ENCODE measurements around the gene CCDC12.
"Not testable (repeated sequence)": the region's sequence is repeated elsewhere in the genome, so short reads cannot be mapped to it uniquely, and the experiment has no call there.

CCDC12 gene

DNA sequence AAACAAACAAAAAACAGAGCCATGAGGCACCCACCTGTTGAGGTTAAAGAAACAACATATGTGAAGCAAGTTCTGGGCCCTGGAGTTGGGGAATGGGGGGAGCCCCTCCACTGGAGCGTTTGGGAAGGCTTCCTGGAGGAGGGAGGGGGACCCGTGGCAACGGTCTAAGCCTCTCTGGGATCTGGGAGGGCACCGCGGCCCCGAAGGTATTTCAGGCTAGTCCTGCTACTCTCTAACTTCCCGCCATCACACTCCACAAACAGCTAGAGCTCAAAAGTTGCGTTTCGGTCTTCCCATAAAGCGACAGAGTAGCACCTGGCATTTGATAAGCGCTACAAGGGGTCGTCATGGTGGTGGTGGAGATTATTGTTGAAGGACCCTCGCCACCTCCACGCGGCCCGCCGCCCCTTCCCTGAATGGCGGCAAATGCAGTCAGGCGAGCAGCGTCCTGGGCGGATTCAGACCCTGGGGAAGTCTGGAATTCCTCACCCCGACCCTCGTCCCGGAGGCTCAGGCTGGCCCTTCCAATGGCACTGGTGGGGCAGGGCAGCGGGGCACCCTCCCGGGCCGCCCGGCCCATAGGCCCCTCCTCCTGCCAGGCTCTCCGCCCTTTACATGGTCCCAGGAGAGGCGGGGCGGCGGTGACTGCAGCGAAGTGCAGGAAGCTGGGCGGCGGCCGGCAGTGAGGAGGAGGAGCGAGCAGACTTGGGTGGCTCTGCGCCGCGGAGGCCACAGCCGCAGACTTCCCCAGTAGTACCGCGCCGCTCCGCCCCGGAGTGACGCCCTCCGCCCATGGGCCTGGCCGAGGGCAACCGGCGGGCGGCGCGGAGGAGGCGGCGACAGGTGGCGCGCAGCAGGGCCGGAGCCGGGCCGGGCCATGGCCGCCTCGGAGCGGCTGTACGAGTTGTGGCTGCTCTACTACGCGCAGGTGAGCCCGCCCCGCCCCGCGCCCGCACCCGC, 2.7 kb upstream of the CCDC12 start, which contains the start of gene NBEAL2:
Gene NBEAL2, plus strand, starts transcription at position 682 of the 960 bp plus-strand sequence. Its CDS starts 196 bp downstream, at position 878.
- DNase-seq (ENCODE audit: low spot score) = peak; percentile 97

DNA sequence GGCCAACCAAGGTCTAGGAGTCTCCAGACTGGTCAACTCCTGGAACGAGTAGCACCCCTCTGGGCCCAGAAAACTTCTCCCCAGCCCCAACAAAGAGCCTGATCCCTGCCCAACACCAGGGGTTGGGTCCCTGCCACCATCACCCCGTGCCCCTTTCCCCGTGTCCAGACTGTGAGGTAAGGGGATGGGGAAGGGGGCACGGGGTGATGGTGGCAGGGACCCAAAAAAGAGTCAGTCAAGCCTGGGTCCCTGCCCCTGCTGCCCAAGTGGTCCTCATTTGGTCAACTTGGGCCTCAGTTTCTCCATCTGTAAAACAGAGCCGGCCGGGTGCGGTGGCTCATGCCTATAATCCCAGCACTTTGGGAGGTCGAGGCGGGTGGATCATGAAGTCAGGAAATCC, 1.8 kb upstream of the CCDC12 start:
- no peak for DNase-seq (ENCODE audit: low spot score)

DNA sequence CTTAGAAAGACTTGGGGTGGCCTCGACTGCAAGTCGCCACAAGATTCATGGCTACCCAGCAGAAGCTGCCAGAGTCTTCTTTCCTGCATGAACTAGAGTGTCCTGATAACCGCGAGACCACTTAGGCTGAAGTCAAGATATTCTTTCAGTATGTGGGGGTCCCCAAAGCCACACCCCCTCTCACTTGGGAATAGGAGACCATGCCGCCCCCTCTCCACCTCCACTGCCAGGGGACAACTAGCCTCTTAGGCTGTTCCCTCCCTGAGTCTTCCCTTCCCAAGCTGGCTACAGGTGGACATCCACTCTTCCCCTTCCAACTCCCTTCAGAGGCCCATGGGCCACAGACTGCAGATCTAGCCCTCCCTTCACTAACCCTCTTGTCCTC, 1.3 kb upstream of the CCDC12 start:
- DNase-seq (ENCODE audit: low spot score) = no peak

DNA sequence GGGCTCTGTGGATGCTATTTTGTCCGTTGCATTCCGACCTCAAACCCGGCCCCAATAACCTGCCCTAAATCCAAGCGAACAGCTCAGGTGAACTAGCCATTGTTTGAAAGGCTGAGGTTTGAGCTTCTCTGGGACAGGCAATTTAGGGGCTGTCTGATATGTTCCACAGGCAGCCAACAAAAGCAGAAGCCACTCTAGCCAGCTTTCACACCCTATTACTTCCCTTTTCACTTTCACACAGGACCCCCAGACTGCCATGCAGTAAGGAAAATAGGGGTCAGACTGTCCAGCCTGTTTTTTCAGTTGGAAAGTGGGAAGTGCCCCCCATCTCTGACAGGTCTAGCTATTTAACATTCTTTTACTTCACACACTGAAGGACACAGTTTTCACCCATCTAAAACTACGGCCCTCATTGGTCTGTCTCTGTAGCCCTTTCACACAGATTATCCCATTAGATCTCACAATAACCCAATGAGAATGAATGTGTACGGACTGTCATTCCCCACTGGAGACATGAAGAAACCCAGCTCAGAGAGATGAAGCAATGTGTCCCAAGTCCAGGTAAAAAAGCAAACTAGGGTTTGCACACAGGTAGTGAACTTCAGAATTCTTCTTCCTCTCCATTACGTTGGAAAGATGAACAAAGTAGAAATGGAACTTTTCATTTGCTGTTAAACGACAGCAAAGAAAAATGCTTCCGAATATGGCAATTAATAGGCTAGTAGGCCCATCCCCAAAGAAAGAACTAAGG, 1.9 kb downstream of the CCDC12 start:
- no peak for DNase-seq (ENCODE audit: low spot score)

DNA sequence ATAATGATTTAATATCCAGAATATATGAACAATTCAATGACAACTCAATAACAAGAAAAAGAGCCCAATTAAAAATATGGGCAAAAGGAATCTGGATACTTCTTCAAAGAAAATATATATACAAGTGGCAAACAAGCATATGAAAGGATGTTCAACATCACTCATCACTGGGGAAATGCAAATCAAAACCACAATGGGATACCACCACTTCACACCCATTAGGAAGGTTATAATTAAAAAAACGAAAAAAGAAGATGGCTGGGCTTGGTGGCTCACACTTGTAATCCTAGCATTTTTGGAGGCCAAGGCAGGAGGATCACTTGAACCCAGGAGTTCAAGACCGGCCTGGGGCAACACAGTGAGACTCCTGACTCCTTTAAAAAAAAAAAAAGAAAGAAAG, 4.1 kb downstream of the CCDC12 start:
- DNase-seq (ENCODE audit: low spot score) = no peak

DNA sequence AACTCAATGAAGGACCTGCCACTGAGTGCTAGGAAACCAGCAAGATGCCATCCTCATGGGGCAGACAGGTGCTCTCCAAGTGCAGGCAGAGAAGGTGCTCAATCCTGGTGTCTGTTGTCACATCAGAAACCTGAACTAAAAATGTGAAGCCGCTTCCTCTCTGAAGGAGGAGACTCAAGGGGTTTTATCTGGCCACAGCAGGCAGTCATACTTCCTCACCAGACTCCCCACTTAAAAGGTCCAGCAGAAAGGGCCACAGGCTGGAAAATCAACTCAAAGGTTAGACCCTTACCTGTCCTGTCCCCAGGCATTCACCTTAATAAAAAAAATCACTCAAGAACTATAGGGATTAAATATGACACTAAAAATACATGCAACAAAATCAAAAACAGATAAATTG, 4.8 kb downstream of the CCDC12 start:
- no peak for DNase-seq (ENCODE audit: low spot score)

DNA sequence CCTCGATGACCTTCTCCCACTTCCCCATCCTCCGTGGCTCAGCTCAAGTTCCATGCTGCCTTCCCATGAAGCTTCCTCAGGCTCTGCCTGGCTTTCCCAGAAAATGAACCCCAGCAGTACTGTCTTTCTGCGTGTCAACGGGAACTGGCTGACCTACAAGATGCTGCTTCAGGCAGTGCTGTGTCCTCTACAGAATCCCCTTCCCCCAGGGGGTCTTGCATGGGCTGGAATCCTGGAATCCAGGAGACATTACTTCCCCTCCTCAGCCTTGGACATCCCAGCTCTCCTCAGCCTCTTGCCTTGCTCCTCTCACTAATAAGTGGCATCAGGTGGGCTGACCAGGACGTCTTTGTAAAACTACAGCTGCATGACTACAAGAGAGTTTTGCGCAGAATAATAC, 5.4 kb downstream of the CCDC12 start:
- no peak for DNase-seq (ENCODE audit: low spot score)

DNA sequence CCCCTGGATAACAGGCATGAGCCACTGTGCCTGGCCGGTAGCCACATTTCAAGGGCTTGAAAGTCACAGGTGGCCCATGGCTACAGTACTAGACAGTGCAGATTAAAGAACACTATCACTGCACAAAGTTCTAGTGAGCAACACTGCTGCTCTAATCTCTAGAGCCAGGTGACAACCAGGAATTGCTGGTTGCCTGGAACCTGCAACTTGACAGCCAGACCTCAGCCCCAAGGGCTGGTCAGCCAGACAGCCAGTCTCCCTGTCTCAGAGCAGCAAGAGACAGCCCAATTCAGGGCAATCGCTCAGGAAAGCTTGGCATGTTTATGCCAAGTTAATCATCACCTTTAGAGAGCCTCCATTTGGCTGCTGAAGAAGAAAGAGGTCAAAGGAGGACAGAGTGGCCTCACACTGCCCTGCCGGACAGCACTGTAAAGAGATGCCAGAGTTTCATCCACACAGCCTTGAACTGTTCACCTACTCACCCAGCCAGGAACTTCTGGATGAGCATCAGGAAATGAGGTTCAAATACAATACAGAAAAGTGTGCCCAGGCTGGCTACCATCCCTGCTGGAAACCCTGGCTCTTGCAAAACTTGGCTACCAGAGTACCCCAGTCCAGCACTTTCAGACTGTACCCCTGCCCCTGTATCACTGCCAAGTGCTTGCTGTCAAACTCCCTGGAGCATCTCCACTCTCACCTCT, 6.0 kb downstream of the CCDC12 start:
- no peak for DNase-seq (ENCODE audit: low spot score)

DNA sequence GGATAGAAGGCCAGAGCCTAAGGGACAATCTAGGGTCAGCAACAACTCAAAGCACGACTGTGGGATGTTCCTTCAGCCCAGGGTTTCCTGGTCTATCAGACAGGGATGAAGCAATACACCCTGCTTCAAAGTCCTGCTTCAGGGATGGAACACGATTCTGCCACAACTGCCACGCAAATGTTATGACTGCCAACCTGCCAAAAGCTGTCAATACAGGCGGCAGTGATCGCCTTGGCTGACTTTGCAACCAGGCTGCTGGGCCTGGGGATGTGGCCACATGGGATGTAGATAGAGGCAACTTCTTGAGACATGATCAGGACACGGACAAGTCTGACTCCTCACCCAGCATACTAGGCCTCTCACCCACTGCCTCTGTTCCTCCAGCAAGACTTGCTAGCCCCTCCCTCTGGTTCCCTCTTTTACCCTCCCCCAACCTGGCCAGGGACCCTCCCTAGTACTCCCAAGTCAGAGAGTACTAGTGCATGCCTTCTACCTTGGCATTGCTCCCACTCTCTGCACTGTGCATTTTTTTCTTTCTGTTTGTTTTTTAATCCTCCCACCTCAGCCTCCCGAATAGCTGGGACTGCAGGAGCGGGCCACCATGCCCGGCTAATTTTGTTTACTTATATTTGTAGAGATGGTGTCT, 7.6 kb downstream of the CCDC12 start:
- no peak for DNase-seq (ENCODE audit: low spot score)

DNA sequence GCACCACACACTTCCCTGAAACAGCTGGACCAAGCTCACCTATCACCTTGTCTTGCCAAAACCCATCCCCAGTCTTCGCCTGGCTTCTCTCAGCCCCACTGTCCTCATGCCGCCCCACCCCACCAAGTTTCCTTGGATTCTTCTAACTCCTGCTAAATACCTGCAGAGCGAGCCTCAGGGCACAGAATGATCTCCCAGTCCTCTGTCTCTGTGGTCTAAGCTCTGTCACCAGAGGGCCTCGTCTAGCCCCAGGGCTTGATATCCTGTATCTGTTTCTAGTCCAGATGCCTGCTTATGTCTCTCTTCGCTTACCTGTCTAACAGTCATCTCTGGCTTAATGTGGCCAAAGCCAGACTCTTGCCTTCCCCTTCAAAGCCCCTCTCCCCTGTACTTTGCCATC, 9.7 kb downstream of the CCDC12 start:
- DNase-seq (ENCODE audit: low spot score) = no peak

DNA sequence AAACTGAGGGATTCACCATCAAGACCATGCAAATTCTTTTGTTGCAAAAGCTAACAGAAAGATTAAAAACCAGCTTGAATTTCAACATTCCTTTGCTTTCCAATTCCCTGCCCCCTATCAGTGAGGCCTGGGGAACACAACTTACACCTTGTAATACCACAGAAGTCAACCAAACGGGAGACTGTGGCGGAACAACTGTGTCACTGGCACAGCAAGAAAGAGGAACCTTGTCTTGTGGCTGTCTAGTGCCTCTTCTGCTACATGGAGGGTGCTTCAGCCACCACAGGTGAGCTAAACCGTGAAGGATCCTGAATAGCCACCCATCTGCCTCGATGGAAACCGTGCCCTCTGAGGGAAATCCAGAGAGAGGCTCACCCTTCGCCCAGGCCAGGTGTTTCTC, 11.4 kb downstream of the CCDC12 start:
- DNase-seq (ENCODE audit: low spot score) = no peak

DNA sequence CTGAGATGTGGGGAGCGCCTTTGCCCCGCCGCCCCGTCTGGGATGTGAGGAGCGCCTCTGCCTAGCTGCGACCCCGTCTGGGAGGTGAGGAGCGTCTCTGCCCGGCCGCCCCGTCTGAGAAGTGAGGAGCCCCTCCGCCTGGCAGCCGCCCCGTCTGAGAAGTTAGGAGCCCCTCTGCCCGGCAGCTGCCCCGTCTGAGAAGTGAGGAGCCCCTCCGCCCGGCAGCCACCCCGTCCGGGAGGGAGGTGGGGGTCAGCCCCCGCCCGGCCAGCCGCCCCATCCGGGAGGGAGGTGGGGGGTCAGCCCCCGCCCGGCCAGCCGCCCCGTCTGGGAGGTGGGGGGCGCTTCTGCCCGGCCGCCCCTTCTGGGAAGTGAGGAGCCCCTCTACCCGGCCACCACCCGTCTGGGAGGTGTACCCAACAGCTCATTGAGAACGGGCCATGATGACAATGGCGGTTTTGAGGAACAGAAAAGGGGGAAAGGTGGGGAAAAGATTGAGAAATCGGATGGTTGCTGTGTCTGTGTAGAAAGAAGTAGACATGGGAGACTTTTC, 12.4 kb downstream of the CCDC12 start:
- not testable (repeated sequence) for DNase-seq (ENCODE audit: low spot score)

DNA sequence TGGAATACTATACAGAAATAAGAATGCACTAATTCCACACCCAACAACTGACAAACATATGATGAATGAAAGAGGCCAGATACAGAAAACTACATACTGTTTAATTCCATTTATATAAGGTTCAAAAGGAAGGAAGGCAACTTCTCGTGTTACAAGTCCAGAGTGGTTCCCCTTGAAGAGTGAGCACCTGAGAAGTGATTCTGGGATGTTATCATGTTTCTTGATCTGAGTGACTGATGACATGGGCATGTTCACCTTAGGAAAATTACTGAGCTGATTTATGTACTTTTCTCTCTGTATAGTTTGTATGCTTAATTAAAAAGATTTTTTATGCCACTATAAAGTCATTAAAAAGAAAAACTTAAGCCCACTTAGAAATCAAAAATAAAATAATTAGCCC, 13.6 kb downstream of the CCDC12 start:
- DNase-seq (ENCODE audit: low spot score) = no peak

DNA sequence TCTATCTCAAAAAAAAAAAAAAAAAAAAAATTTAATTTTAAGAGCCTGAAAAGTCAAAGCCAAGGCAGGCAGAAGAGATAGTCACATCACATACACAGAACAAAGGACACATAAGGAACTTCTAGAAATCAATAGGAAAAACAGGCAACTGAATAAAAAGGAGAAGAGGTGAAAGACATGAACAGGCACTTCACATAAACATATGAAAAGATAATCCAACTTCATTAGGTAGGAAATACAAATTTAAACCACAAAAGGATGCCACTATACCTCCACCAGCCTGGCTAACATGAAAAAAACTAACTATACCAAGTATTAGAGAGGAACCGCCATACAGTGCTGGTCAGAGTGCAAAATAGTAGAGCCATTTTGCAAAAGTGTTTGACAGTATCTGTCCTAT, 14.1 kb downstream of the CCDC12 start:
- no peak for DNase-seq (ENCODE audit: low spot score)

DNA sequence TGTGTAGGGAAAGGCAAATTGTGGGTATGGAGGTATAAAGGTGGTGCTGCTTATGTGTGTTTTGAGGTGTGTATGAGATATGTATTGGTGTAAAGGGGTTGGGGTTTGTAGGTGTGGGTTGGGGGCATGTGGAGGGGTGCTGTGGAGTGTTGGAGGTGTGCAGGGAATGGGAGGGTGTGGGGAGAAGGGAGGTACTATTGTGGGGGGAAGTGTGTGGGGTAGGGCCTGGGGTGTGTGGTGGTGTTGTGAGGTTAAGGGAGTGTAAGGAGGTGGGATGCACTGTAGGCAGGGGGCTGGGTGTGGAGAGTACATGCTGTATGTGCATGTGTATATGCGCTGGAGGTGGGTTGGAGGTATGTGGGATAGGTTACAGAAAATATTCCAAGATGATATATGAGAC, 15.7 kb downstream of the CCDC12 start:
- no peak for DNase-seq (ENCODE audit: low spot score)

DNA sequence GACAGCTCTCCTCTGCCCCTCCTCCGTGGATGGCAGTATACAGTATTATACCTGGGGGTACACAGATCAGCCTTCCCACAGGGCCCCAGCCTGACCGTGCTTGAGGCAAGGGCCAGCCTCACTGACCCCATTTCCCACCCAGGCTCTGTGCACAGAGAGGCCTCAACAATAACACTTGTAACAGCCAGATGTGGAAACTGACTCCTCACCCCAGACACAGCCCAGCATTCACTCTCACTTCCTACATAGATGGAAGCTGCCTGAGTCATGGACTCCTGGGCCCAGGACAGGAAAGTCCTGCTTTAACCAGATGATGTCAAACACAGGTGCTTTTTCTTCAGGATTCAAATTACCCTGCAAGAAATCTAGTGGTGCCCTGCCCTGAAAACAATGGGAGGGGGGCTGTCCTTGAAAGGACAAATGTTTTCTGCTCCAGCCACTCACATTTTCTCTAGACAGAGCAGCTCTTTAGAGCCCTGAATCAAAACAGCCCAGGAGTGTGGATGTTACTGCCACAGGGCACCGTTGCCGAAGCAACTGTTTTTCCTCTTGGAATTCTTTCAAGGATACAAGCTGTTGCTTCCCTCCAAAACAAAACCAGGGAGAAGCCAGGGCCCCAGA, 16.4 kb downstream of the CCDC12 start:
- no peak for DNase-seq (ENCODE audit: low spot score)

DNA sequence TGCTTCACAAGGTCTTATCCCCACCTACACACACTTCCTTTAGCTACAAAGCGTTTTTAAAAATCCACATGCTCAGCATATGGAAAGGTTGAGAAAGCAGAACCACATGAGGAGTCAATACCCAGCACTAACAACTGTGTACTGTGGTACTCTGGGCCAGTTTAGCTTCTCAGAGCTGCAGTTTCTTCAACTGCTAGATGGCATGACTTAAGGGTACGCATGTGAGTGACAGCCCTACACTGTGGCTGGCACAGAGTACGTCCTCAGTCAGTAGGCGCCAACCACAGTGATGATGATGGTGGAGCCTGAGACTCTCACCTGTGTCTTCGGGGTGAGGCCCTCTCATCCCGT, 17.4 kb downstream of the CCDC12 start:
- no peak for DNase-seq (ENCODE audit: low spot score)

DNA sequence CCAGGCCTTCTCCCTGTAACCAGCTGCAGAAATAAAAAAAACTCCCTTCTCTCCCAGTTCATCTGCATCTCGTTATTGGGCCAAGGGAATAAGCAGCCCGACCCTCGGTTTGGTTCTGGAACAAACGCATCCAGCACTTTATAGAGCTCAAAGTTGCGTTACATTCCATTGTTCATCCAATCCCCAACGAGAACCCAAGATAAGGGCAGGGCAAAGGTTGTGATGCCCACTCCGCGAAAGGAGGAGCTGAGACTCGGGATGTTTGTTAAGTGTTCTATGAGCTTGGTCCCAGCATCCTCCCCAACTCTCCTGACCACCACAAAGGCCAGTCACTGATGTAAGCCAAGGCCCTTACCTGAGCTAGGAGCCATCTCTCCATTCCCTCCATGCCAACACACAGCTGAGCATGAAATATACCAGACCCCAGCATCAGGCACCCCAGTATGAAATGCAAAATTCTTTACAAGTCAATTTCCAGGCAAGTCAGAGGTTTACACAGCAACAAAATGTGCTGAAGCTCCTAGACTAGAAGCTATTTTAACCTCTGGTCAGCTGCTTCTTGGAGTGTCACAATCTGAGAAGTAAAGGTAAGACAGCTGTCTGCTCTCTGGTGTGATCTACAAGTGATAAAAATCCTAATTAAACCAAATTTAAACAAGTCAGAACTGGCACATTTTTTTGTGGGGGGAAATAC, 17.9 kb downstream of the CCDC12 start:
- DNase-seq (ENCODE audit: low spot score) = no peak

DNA sequence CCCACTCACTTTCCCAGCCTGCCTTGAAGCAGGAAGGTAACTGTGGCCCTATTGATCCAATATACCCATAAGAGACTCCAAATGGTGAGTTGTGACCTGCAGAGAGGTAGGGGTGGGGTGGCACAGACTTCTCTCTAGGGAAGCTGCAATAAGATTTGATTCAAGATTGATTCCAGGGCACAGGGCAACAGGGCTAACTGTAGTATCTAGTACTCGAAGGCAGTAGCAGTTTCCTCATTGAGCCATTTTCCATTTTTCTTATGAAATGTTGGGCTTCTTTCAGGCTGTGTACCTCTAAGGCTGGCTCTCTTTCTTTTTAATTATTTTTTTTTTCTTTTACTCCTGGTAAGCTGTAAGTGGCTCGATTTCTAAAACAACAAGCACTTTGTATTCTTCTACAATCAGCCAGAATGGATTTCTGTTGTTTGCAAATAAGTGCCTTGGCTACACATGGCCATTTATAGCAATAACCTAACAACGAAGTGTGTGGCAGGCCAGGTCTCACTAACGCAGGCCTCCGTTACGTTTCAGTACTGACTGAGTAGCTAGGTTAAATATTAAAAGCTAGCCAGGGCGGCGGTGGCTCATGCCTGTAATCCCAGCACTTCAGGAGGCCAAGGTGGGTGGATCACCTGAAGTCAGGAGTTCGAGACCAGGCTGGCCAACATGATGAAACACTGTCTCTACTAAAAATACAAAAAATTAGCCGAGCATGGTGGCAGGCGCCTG, 19.3 kb downstream of the CCDC12 start:
- DNase-seq (ENCODE audit: low spot score) = no peak

DNA sequence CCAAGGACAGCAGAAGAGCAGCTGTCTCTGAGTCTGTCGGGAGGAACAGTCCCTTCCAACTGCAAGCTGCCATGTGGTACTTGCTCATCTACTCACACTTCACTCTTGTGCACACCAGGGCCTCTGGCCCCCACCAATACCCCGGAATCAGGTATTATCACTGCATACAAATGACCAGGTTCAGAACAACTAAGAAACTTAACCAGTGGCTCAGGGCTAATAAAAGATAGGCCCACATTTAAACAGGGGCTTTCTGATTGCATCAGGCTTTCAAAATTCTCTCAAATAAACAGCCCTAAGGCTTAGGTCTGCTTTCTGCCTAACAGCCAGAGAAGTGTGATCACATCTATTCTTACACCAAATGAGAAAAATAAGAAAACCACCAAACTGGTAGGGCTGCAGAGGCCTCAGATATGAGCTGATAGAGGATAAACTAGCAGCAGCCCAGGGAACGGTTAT, 20.7 kb downstream of the CCDC12 start:
- no peak for DNase-seq (ENCODE audit: low spot score)
